ENCODE results near the gene CHST11.

The CHST11 gene

DNA sequence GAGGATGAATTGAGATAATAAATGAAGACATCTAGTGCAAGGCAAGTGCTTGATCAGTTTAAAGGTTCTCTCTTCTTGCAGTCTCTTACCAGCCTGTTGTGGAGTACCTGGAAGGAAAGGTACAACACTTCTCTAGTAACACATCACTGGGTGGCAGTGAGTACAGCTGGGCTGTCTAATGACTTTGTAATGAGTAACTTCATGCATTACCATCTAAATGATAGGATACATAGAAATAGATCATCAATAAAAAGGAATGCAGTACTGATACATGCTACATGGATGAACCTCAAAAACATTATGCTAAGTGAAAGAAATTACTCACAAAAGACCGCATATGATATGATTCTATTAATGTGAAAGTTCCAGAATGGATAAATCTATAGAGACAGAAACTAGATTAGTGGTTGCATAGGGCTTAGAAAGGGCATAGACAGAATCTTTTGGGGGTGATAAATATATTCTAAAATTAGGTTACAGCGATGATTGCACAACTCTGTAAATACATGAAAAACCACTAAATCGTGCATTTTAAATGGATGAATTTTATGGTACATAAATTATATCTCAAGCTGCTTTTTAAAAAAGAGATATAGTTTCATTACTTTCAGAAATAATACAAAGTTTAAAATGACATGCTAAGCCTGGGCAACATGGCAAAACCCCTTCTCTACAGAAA lies 224.4 kb downstream of the CHST11 start:
- DNase-seq, result no peak

DNA sequence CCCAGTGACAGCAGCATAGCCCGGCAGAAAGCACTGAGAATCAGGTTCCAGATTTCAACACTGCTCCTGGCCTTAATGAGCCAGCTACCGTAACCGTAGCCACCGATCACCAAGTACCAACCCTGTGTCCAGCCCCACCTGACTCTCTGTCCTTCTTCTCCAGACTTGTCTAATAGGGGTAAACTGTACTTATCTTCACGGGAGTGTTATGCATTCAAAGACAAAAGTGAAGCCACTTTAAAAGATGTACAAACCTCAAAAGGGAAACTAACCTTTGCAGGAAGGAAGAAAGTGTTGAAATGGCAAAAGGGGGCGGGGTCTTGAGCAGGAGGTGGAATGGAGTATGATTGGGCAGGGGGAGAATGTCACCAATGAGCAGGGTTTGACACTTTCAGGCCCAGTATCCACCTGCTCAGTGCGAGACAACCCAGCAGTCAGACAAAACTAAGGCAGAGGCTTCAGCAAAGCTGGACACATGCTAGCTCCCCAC lies 226.1 kb downstream of the CHST11 start:
- DNase-seq, result peak; percentile 49 to 73

DNA sequence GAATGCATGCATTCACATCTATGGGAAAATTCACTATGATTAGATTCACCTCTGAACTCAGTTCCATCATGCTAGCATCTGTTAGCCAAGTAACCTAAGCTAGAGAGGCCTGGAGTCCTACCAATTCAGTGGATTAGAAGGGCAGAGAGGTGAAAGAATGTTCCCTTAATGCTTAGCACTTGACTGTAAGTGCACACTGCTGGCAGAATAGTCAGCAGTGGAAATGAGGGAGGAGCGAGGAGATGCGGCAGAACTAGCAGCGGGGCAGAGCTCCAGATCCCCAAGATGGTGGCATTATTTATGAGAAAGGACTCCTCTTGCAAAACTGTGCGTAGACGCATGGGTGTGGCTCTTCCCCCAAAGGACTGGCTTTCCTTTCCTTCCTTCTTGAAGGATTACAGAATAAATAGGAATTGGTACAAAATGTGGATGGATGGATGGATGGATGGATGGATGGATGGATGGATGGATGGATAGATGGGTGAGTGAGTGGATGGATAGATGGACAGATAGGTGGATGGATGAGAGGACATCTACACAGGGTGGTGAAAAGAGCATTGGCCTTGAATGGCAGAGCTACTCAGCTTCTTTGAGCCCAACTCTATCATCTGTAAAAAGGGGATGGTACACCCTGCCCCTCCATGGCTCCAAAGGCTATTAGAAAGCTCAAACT lies 227.2 kb downstream of the CHST11 start:
- DNase-seq, result no peak

DNA sequence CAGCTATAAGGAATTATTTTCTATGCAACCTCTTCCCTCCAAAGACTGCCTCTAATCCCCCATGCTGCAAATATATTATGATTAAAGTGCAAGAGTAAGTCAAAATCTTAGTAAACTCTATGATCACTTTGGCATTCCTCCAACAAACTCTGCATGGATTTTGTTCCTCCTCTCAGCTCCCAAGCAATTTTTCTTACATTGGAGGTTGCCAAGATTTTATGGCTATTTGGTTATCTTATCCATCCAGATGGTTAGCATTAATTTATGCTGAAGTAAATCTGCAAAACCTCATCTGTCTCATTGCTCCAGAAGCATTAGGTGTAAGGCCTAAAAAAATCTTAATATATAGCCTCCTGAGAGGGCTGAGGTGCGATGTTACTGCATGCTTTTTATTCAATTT lies 228.1 kb downstream of the CHST11 start:
- DNase-seq, result no peak

DNA sequence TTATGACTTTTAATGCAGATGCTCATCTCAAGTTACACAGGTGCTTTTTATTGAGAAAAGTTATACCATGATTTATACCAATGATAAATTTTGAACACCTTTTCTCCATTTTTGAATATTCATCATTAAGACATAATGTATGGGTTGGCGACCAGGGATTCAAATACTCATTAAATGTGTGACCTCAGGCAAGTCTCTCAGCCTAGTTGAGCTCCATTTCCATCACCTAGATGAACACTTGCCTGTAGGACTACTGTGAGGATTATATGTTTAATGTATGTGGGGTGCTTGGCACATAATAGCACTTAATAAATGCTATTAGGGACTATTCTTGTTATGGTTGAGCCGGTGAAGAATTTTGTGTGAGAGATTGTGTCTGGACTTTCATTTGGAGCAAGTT lies 228.6 kb downstream of the CHST11 start:
- no peak for DNase-seq

DNA sequence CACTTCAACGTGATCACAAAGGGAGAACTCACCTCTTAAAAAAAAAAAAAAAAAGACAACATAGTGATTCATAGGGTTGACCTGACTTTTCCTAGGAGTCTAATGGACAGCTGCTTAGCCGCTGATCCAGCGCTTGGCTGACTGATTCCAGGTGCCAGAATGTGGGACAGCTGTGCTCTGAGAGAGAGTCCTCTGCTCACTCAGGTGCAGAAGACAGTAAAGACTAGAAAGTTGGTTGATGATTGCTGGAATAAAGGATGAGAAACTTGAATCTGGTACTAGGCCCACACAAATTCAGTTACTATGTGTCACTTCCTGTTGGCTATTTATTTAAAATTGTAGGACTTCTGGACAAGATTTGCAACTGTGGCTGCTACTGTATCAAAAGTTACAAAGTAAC lies 229.4 kb downstream of the CHST11 start:
- no peak for DNase-seq

DNA sequence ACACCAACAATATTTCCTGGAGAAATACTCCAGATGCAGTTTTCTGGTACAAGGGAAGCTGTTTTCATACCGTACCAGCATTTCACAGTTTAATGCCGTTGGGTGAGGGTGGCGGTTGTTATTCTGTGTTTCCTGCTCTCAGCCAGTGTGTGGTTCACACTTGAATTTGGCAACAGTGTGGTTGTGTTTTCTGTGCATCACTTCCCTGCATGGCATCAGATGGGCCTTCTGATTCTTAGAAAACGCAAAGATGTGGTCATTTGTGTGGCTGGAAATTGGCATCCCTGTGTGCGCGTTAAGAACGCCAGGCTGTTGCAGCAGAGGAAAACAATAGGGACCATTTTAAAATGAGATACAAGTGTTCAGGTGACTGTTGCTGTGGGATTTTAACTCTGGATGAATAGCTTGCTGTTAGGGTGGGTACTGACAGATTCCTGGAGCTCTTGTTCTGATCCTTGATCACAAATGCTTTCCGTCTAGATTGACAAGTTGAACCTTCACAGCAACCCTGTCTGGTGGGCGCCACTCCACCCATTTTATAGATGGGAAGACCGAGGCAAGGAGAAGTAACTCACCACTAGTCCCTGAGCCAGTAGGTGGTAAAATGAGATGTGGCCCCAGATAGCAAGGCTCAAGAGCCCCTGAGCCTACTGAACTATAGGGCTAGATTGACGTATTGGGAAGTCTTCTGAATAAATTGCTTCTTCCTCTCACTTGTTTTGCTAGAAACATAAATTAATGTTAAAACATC lies 231.2 kb downstream of the CHST11 start:
- peak; percentile 58 to 64 for DNase-seq

DNA sequence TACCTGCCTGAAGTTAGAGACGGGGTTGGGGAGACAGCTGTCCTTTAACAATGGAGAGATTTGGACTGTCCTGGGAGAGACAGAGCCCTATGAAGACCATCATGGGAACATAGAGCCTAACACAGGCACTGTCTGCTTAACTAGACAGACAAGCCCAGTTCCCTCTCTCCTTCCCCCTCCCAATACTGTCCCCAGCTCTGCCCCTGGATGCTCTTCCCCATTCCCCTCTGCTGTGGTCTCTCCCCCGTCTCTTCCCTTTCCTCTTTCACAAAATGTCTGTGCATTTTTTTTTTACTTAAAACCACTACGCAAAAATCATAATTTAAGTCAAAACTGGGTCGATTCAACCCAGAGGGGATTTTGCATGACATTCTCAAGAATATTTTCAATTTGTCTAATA lies 232.9 kb downstream of the CHST11 start:
- DNase-seq, result peak; percentile 36 to 56

DNA sequence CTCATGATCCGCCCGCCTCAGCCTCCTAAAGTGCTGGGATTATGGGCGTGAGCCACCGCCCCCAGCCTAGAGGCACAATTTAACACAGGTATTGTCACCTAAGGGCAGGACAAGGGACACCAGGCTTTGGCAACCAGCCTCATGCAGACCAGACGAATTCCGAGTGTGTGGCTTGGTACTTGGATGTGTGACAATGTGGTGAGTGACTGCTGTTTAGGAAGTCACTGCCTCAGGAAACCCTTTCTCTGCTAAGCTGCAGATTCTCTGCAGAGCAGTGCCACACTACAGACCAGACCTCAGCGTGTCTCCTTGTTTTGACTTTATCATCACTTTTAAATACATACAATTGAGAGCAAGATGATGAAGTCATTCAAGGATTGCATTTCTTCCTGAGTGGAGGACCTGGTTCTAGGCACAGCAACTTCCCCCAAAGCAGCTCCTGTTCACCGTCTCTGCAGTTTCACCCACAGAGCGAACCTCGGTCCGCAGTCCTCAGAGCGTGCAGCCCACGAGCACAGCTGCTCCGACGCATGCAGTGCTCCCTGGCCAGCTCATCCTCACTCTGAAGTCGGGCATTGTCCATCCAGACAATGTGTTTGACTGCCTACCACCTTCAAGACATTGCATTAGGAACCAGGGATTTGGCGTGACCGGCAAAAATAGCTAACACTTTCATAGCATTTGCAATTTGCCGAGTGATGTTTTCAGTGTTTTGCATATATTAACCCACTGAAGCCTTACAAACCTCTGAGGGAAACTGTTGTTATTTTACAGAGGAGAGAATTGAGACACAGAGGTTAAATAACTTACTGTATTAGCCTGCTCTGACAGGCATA lies 235.2 kb downstream of the CHST11 start:
- DNase-seq, result no peak

DNA sequence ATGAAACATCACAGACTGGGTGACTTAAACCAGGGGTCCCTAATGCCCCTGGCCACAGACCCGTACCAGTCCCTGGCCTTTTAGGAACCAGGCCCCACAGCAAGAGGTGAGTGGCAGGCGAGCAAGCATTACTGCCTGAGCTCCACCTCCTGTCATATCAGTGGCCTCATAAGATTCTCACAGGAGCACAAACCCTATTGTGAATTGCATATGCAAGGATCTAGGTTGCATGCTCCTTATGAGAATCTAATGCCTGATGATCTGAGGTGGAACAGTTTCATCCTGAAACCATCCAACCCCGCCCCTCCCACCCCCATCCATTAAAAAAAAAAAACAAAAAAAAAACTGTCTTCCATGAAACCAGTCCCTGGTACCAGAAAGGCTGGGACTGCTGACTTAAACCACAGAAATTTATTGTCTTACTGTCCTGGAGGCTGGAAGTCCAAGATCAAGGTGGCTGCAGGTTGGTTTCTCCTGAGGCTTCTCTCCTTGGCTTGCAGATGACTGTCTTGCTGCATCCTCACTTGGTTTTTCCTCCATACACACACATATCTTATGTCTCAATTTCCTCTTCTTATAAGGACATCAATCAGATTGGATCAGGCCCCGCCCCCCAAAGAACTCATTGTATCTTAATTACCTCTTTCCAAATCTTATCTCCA lies 235.9 kb downstream of the CHST11 start:
- DNase-seq, result no peak

DNA sequence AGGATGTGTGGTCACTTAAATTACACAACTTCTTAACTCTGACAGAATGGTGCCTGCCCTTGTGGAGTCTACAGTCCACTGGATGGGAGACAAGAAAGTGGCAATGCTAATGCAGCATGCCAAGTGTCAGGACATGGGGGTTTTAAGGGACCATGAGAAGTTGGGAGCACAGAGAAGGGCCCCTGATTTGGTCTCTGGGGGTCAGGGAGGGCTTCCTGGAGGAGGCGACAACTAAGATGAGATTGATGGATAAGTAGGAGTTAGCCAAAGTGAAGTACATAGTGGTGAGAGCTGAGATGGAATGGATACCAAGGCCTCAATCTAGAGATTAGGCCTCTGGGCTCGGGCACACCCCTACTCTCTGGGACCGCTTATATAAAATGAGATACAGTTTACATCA lies 236.7 kb downstream of the CHST11 start:
- no peak for DNase-seq

DNA sequence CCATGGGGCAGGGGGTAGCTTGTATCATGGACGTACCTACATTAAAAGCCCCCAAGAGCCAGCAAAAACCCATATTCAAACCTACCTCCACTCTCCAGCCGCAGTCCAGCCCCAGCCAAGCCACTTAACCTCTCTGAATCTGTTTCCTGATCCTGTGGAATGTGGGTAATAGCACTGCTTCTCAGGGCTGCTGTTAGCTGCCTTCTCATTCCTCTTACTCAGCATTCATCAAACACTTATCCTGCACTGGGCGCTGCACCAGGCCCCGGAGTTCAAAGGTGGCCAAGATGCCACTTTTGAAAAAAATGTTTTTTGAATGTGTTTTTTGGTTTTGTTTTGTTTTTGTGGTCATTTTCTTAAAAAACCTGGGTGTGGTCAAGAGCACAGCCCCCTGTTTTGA lies 237.4 kb downstream of the CHST11 start:
- DNase-seq, result no peak

DNA sequence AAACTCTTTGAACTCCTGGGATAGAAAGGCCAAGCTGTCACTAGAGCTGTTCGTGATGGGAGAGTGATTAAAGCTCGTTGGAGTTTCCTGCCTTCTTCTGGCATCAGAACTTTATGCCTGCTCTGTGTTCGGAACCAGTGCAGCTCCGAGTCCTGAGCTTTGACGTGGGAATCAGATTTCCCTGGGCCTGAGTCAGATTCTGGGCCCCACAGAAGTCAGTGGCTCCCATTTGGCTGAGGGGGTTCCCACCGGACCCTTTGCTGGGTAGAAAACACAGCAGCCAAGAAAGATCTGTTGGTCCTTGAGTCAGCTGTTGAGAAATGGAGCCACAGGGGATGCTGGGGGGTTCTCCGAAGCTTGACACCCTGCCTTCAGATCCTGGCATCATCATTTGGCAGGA lies 238.0 kb downstream of the CHST11 start:
- DNase-seq, result peak in 1 of 2 donors; percentile 53

DNA sequence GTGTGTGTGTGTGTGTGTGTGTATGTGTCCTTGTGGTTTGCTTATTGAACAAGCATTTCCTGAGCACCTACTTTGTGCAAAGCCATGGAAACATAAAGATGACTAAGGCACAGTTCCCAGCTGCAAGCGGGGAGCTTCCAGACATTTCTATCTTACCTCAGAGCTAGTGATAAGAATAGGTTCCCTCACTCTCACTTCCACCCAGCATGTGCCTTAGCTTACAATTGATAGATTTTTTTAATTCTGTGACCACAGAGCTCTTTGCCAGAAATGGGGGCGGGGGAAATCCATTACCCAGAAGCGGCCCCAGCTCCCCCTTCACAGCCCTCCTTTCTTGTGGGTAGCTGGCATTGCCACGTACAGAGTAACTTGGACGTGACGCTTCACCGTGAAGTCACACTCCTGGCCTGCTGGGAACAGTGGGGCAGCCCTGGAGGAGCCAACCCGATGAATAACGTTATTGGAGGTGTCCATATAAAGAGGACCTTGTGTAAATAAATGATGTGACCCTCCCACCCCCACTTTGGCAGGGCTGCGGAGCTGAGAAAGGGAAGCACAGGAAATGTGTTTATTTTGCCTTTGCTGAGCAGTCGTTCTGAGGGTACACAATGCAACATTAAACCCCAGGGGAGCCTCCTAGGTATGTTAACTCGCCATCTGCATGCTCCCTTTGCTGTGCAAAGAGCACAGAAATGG lies 238.9 kb downstream of the CHST11 start:
- peak; percentile 71 to 96 for DNase-seq

DNA sequence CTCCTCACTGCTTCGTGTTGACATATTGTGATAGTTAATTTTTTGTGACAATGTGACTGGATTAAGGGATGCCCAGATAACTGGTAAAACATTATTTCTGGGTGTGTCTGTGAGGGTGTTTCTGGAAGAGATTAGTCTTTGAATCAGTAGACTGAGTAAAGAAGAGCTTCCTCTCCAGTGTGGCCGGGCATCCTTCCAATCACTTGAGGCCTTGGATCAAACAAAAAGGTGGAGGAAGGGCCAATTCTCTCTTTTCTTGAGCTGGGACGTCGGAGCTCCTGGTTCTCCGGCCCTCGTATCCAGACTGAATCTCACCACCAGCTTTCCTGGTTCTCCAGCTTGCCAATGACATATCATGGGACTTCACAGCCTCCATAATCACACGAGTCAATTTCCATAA lies 240.4 kb downstream of the CHST11 start:
- DNase-seq, result no peak

DNA sequence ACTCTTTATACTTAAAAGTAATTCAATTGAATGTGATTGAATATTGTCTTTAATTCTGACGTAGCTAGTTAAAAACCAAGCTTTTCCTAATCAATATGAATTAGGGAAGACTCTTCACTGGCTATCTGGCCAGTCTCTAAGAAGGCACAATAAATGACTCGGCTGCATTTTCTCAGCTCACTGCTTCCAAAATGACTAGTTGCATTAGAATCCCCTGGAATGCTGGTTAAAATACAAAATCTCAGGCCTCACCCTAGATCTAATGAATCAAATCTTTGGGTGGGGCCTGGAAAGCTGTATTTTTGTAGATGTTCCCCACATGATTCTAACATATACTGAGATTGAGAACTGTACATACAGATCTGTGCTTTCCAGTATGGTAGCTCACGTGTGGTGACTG lies 242.1 kb downstream of the CHST11 start:
- DNase-seq, result no peak

DNA sequence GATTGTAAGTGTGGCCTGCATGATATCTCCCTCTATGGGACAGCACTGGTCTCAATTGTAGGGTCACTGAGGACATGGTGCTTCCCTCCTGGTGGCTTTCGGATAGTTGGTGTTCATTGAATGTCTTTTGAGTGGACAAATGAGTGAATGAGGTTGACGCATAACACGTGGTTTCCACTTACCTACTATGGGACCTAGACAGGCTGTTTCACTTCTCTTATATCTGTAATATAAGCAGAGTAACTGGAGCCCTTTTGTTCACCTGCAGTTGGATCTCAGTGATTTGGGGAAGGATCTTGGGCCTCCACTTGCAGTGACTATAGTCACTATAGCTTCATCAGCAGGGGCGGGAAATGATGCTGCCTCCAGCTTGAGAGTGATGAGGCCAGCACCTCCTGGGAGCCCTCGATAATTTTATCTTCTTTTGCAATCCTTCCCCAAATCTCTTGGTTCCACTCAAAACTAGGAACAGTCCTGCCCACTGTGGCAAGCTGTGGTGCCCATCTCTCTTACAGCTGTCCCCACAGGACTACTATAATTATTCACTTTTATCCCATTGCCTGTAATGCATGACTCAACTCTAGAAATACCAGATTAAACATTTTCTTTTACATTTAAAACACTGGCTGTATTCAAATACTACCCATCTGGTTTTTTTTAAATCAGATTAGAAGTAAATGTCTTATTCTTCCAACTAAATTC lies 242.9 kb downstream of the CHST11 start:
- DNase-seq, result no peak

DNA sequence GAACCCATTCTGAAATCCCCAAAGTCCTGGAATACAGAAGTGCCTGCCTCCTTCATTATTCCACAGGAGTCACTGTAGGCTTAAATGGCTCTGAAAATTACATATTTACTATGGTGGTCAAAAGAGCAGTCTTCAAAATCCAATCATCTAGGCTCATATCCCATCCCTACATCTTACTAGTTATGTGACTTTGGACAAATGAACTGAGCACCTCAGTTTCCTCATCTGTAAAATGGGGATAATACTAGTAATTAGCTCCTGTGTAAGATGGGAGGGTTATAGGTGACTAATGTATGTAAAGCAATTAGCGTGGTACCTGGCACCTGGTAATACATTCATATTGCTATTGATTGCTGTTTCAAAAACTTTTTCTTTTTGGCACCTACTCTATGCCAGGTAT lies 243.6 kb downstream of the CHST11 start:
- no peak for DNase-seq

DNA sequence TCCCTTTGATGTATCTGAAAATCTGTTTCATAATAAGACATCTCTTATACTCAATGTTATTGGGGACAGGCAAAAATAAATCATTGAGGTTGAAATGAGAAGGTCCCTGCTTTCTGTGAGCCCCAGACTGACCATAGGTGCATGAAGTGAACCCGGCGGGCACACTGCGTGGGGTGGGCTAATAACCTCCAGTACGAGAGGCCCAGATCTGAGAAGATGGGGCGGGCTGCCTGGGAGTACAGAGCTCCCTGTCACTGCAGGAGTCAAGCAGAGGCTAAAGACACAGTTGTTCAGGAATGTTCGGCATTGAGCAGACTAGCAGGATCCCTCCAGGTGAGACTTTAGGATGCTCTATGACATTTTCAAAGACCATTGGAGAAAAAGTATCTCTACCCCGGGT lies 244.6 kb downstream of the CHST11 start:
- no peak for DNase-seq

DNA sequence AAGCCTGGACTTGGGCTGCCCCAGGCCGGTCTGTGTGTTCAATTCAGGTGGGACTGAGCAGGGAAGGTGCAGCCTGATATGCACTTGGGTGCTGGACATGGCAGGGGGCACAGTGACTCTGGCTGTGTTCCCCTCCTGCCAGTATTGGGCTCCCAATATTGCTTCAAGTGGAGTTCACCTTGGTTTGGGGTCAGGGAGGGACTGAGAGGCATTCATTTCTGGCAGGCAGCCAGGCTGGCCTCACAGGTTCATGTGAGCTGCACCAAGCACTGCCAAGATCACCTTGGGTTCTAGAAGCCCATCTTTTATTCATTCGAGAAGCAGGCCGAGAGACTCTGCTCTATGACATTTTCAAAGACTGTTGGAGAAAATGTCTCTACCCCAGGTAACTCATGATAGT lies 245.0 kb downstream of the CHST11 start:
- no peak for DNase-seq

DNA sequence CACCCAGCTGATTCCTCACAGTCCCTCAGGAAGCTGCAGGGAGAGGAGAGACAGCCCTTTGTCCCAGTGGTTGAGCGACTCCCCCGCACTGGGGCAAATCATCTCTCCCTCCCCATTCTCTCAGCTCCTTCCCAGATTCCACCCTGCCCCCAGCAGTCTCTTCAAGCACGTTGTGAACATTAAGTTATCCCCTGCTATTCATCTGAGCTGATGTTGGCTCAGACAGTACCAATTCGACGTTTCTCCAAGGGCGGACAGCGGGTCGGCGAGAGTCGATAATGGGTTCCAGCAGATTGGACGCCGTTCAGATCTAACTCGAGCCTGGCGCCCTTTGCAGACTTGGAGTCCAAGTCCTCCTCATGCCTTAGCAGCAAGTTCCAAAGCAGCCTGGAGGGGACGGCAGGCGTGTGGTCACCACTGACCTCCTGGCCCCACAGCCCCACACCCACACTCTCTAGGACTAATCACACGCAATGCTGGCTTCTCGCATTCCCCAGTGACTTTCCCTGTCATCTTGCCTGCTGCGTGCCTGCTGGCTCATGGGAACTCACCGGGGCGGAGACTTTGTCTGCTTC lies 245.9 kb downstream of the CHST11 start:
- no peak for DNase-seq

Measured in inflammatory macrophage treated with lipopolysaccharide for 1 hour (primary cell).